GM19351 (cell line): ENCODE measurements around the gene LAMC1.

Experiments used
- ATAC-seq: cut with Tn5 transposase; IDR thresholded peaks from one replicate; pipeline ENCODE4 v1.9.1; 2021; ENCODE audit warnings: mild to moderate bottlenecking, moderate library complexity; ENCODE audit not compliant: unreplicated experiment

Gene LAMC1

DNA sequence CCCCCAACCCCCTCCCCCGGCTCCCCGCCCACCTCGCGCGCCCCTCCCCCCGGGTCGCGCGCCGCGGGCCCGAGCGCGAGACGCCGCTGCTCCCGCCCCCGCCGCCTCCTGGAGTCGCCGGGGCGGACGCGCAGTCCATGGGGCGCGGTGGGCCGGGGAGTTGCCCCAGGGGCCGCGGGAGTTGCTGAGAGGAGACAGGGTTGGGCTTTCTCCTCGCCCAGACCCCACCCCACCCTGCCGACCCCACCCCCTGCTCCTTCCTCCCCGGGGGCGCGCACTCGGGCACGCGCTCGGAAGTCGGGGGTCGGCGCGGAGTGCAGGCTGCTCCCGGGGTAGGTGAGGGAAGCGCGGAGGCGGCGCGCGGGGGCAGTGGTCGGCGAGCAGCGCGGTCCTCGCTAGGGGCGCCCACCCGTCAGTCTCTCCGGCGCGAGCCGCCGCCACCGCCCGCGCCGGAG, at the start of gene LAMC1:
TSS of gene LAMC1 (plus strand) at position 275 of the 455 bp plus-strand sequence. CDS start 297 bp downstream, outside the sequence.
- ATAC-seq = peak; percentile 25

DNA sequence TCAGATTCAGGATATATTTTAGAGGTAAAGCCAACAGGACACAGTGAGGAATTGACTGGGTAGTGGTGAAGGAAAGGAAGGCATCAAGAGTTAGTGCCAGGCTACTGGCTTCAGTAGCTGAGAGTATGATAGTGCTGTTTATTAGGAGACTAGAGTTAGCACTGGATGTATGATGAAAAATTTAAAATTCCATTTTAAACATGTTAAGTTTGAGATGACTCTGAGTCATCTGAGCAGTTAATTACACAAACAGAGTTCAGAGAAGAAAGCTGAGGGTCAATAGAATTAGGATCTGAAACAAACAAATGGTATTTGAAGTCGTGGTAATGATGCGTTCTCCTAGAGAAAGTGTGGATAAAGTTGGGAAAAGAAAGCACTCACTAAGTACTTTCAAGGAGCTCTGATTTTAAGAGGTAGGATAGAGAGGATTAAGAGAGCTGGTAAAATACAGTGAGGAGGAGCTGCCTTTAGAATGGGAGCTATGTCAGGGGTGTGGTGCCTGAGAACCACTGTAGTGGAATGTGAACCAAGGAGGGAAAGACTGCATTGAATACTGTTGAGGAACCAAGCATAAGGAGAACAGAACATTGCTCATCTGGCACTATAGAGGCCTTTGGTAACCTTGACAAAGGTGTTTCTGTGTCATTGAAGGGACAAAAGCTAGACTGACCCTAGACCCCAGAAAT, 48.6 kb upstream of the LAMC1 start:
- no peak for ATAC-seq

DNA sequence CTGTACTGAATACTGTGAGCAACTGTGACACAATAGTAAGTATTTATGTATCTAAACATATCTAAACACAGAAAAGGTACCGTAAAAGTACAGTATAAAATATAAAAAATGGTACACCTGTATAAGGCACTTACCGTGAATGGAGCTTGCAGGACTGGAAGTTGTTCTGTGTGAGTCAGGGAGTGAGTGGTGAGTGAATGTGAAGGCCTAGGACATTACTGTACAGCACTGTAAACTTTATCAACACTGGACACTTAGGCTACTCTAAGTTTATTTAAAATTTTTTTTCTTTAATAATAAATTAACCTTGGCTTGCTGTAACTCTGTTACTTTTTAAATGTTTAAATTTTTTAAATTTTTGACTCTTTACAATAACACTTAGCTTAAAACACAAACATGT, 45.7 kb upstream of the LAMC1 start:
- no peak for ATAC-seq

DNA sequence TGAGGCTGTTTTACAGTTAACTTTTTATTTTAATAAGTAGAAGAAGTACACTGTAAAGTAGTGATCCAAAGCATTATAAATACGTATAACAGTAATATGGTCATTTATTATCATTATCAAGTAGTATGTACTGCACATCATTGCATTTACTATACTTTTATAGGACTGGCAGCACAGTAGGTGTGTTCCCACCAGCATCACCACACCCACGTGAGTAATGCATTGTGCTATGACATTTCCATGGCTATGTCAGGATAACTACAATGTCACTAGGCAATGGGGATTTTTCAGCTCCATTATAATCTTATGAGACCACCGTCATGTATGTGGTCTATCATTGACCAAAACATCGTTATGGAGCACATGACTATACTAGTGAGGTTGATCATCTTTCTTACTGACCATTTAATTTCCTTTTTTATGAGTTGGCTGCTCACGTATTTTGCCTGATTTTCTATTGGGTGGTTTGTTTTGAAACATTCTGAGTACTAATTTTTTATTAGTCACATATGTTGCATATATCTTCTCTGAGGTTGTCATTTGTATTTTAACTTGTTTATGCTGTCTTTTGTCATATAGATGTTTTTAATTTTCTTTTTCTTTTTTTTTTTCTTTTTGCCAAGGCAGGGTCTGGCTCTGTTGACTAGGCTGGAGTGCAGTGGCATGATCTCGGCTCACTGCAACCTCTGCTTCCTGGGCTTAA, 44.9 kb upstream of the LAMC1 start:
- ATAC-seq = no peak

DNA sequence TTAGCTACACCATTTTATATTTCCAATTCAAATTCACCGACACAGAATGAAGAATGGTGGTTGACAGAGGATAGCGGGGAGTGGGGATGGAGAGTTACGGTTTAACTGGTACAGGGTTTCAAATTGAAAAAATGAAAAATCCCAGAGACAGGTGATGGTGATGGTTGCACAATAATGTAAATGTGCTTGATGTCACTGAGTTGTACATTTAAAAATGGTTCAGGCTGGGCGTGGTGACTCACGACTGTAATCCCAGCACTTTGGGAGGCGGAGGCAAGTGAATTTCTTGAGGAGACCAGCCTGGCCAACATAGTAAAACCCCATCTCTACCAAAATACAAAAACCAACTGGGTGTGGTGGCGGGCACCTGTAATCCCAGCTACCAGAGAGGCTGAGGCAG, 39.1 kb upstream of the LAMC1 start:
- ATAC-seq = no peak

DNA sequence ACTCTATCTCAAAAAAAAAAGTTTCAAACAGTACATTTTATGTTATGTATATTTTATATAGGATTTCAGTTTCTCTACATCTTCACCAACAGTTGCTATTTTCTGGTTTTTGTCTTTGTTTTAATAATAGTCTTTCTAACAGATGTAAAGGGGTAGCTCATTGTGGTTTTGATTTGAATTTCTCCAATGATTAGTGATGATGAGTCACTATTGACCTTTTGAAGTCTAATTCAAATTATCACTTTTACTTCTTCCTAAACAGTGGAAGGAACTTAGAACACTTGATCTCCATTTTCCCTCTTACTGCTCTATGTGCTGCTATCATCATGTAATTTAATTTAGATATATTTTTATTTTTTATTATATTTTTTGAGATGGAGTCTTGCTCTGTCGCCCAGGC, 38.6 kb upstream of the LAMC1 start:
- ATAC-seq = no peak

DNA sequence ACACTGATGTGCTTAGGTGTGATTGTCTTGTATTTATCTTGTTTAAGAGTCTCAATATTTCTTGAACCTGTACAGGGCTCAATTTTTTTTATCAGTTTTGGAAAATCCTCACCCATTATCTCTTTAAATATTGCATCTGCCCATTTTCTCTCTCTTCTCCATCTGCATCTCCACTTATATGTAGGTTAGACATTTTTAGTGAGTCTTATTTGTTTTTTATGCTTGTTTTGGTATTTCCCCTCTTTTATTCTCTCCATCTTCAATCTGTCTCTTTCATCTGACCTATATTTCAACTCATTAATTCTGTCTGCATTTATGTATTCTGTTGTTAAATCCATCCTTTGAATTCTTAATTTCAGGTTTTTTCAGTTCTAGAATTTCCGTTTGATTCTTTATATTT, 37.3 kb upstream of the LAMC1 start:
- ATAC-seq = no peak

DNA sequence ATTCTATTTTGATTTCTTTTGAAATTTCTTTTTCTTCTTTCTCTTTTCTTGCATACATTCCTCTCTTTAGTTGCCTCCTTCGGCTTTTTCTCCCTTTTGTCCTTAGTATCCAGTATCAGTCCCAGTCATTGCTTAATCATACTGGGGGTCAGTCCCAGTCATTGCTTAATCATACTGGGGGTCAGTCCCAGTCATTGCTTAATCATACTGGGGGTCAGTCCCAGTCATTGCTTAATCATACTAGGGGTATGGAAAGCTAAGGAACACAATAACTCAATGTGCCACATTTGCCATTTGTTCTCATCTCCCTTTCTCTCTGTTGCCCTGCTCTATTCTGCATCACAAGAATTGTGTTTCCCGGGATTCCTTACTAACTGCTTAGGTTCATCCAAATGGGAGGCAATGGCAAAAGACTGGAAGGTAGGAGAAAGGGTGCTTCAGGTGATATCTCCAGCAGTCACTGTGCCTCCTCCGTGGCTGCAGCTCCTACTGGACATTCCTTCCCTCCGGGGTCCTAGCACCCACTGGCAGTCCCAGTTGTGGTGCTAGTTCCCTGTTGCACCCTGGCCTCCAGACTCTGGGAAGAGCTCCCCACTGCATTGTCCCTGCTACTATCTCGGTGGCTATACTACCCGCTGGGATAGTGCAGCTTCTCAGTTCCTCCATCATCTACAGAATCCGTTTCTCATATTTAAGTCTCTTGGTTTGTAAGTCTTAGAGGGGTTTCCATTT, 32.6 kb upstream of the LAMC1 start:
- no peak for ATAC-seq

DNA sequence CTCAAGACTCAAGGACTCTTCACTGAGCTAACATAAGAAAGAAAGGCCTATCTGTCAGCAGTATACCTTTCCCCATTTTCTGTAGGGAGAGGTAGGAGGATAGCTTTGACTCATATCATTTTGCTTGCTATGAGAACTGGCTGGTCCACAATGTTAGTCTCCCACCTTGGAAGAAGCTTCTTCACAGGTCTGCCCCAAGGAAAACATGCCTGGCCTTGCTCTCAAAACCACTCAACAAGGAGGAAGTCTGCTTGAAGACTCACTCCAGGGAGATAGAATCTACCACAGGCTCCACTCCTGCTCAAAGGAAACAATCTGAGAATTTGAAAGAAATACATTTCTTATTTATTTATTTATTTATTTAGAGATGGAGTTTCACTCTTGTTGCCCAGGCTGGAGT, 29.5 kb upstream of the LAMC1 start:
- ATAC-seq = no peak

DNA sequence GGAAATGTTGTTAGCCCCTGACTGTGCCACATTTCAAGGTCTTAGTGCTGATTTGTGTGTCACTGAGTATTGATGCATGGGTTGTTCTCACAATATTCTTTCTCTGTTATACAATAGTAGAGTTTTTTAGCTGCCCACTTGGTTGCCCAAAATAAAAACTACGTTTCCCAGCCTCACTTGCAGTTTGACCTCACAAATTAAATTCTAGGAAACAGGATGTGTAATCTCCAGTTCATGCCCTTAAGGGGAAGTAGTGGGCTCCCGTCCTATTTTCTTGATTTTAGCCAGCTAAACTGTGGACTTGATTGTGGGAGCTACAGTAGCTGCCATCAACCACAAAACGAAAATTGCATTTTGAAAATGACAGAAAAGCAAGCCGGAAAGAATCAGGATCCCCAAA, 27.3 kb upstream of the LAMC1 start:
- ATAC-seq = no peak

DNA sequence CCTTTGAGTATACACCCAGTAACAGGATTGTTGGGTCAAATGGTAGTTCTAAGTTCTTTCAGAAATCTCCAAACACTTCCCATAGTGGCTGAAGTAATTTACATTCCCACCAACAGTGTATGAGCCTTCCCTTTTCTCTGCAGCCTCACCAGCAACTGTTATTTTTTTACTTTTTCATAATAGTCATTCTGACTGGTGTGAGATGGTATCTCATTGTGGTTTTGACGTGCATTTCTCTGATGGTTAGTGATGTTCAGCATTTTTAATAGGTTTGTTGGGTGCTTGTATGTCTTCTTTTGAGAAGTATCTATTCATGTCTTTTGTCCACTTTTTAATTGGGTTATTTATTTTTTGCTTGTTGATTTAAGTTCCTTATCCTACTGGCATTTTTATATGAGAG, 26.4 kb upstream of the LAMC1 start:
- ATAC-seq = no peak

DNA sequence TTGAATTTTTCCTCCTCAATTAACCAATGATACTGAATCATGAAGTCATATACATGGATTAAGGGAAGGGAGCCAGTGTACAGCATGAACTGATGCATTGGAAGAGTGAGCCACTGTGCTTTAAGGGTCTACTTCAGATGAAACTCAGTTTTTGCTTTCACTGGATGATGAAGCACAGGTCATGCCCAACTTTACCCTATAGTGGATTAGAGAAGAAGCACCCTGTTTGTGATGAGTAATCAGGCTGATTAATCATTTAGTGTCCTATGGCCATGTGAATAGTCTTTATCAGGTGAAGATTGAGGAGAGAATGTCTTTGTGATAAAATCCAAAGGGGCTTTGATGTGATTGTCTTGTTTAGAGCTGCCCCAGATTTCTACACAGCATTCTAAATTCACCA, 24.7 kb upstream of the LAMC1 start:
- ATAC-seq = no peak

DNA sequence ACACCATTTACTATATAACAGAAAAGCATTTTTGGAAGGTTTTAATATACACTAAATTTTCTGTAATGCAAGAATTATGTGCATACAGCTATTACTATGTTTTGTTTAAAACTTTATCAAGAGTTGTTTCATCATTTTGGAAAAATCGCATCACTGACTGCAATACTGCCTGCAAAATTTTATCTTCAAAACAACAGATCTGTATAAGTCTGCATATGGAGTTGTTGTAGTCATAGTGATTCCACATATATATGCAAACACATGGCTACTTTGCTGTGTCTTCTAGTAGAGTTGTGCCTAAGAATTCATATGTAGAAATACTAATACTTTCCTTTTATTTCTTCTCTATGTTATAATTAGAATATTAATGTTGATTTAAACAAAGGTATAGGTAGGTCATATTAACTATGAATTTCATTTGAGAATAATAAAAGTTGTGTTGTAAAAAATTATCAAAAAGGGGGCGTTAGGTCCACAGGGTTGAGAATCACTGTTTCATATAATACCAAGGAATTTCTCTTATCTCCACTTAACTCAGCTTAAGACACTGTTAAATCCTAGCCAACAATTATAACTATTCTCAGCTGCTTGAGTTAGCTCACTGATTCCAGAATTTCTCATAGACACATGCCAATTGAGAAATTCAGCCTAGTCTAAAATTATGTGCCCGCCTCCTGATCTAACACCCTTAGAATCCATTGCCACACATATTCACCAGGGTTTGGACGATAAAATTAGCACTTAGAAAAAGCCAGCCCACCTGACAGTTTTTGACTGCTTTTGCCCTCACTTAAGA, 22.9 kb upstream of the LAMC1 start:
- ATAC-seq = no peak

DNA sequence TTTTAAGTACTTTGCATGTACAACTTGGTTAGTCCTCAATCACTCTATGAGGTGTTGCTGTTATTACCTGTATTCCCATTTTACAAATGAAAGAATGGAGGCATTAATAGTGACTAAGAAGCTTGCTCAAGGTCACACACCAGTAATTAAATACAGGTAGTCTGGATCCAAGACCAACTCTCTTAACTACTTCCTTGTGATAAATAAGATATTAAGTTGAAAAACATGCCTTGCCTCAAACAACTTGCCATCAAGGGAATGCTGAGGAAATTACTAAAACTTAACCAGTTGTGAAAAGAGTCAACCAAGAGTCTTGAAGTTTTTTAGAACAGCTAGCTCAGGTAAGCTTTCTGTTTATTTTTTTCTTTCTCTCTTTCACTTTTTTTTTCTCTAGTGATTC, 21.0 kb upstream of the LAMC1 start:
- ATAC-seq = no peak

DNA sequence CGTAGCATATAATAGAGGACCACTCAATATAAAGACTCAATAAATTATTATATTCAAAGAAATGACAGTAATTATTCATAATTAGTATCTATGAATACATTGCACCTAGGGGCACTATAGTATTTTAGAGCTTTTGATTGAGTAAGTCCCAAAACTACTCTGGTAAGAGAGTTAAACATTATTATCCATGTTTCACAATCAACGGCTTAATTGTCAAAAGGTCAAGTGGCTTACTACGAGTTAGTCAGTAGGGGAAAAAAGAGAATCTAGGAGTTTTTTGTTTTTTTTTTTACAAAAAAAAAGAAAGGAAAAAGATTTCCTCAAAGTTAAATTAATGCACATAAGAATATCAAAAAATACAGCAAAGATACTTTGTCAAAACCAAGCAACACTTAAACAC, 20.4 kb upstream of the LAMC1 start:
- no peak for ATAC-seq

DNA sequence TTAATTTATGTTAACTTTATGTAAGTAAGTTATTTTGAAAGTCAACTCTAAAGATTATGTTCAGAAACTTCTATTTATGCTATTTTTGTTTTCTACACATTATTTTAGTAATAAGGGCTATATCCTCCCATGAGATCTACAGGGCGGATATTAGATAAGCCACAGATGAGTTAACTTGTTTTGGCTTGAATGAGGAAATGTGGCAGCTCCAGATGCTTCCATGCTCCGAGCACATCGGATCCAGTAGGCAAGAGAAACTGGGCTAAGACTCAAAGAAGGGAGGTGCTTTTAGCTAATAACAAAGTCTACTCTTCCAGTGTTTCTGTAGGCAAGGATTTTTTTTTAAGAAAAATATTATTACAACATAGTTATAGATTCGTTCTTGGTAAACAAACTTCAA, 20.0 kb upstream of the LAMC1 start:
- no peak for ATAC-seq

DNA sequence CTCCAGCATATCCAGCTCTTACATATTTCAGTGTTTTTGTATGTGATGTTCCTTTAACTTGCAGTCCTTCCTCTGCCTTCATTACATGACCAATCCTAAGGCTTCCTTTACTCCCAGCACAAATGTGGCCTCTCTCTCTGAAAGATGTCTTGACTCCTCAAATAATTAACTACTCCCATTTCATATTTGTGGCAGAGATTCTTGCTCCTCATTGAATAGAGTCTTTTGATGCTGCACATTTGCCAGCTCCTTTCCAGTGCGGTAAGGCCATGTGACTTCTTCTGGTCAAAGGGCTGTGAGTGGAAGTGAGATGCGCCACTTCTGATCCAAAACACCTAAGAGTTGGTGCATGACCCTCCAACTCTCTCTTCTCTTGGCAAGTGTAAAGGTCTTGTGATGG, 19.1 kb upstream of the LAMC1 start:
- ATAC-seq = no peak

DNA sequence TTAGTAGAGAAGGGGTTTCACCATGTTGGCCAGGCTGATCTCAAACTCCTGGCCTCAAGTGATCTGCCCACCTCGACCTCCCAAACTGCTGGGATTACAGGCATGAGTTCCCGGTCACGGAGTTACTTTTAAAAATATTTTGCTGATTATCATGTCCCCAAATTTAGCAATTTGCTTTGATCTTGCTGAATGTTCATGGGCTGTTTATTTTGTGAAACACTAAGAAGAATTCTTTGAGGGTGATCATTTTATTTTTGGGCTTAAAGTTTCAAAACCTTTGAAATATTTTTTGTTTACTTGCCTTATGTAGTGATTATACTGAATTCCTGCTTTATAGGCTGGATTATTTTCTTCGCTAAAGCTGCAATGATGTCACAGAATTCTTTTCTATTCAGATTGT, 11.4 kb upstream of the LAMC1 start:
- no peak for ATAC-seq

DNA sequence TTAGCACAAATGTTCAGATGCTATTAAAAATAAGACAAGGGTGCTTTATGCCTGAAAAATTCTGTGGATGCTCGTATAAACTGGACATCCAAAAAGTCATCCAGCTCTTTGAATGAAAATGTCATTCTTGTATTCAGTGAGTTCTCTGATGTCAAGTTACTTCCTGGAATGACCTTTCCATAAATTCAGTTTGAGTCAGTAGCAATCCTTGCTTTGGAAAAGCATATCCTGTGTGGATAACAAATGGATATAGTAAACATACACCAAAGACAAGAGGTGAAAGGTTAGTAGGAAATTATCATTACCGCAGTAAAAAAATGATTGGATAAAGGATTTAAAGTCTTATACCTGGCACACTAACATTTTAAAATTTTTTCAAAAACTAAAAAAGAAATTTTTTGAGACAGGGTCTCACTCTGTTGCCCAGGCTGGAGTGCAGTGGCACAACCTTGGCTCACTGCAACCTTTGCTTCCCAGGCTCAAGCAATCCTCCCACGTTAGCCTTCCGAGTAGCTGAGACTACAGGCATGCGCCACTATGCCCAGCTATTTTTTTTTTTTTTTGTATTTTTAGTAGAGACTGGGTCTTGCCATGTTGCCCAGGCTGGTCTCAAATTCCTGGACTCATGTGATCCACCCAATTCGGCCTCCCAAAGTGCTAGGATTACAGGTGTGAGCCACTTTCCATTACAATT, 10.8 kb upstream of the LAMC1 start:
- ATAC-seq = no peak

DNA sequence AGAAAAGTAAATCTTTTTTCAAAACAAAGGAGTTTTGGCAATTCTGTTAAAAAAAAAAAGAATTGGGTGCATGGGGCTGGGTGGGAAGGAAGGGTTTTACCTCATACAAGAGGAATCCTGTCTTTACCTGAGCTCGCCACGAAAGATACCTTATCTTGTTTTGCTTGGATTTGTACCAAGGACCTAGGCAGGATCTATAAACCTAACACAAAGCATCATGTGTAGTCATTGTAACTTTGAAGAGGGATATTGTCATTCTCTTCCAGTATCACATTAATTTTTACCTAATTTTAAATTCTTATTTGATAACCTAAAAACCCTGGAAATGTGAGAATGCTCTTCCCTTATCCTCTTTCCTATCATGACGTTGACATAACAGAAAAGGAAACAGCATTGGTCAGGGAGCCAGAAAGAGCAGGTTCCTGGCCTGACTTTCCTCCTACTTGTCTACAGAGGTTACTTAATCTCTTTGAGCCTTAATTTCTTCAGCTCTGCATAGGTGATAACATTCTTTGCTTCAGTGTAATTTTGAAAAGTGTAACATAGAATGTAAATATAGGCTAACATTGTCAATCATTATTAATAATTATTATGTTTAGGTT, 4.0 kb upstream of the LAMC1 start:
- no peak for ATAC-seq
